SH-SY5Y (cell line): ENCODE results near the gene CHRNG.

Experiments
- GATA2 ChIP-seq: IDR thresholded peaks from 2 replicates; pipeline ENCODE4 v1.6.1; 2011; ENCODE audit warnings: mild to moderate bottlenecking, low read depth, low read length
- GATA3 ChIP-seq: IDR thresholded peaks from 2 replicates; pipeline ENCODE4 v1.6.1; 2011; ENCODE audit warnings: low read depth, mild to moderate bottlenecking, low read length, moderate library complexity

Gene CHRNG

DNA sequence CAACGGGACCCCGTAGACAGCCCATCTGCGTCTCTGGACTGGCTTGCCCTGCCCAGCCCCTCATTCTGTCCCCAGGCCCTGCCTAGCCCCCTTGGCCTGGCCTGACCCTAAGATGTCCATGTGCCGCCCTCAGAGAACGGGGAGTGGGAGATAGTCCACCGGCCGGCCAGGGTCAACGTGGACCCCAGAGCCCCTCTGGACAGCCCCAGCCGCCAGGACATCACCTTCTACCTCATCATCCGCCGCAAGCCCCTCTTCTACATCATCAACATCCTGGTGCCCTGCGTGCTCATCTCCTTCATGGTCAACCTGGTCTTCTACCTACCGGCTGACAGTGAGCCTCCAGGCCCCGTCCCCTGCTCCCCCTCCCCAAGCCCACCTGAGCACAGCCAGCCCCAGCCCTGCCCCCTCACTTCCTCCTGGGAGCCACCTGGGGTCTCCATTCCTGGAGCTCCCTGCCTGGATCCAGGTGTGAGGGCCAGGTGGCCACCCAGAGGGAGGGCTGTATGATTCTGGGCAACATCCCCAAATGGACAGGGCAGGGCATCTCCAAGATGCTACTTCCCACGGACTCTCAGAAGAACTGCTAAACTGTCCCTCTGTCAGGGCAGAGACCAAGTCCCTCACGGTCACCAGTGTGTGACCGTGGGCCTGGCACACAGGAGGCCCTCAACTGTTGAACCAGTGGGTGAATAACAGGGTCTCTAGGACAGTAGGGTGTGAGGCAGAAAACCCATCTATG, 9.5 kb upstream of the CHRNG start:
- TF ChIP-seq GATA2 (no peak), GATA3 (no peak)

- TF ChIP-seq GATA3: no peak
- TF ChIP-seq GATA2: no peak
Observed at GRCh38 chr2:232530626-232531260, 8.7 kb upstream of the CHRNG start.

DNA sequence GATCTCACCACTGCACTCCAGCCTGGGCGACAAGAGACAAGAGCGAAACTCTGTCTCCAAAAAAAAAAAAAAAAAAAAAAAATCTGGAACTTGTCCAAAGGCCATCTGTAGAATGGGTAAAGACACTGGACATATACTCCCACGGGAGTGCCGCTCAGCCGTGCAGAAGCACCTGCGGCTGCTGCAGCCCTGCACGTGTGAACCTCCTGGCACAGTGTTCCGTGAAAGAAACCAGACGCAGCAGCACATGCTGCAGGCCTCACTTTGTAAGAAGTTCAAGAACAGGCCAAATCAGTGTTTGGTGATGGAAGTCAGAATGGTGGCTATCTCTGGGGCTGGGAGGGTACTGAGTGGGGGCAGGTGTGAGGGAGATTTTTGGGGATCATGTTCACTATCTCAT, 7.1 kb upstream of the CHRNG start:
- TF ChIP-seq GATA2: no peak
- TF ChIP-seq GATA3: no peak

- TF ChIP-seq GATA3: no peak
- TF ChIP-seq GATA2: no peak
Observed at GRCh38 chr2:232533944-232534710, 5.4 kb upstream of the CHRNG start.

- no peak for TF ChIP-seq GATA3
- no peak for TF ChIP-seq GATA2
Observed at GRCh38 chr2:232534940-232535651, 4.4 kb upstream of the CHRNG start.

DNA sequence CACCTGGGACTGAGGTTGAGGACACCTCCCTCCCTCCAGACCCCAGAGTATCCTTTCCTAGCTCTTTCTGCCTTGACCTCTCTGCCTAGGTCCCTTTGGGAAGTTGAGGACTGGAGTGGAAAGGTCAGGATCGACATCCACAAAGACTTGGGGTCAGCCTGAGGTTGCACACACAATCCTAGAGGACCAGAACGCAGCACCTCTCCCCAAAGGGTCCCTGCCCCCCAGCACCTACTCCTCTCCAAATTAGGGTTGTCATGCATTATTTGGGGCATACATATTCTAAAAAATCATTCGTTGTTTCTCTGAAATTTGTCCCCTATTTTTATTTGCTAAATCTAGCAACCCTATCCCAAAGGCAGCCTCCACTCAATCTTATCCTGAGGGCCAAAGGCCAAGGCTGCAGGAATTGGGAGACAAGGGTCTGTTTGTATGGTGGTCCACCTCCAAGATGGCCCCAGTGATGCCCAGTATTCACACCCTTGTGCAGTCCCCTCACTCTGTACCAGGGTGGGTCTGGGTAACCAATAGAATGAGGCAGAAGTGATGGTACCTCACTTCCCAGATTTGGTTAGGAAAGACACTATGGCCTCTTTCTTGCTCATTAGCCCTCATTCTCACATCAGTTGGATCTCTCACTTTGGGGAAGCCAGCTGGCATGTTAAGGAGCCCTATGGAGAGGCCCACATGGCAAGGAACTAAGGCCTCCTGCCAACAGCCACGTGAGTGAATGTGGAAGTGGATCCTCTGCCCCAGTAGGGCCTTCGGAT, 3.5 kb upstream of the CHRNG start:
- TF ChIP-seq GATA3 (no peak), GATA2 (no peak)

- TF ChIP-seq GATA3 (no peak), GATA2 (no peak)
Observed at GRCh38 chr2:232537079-232537478, 2.4 kb upstream of the CHRNG start.

- TF ChIP-seq GATA3 (no peak), GATA2 (no peak)
Observed at GRCh38 chr2:232537499-232537898, 2.0 kb upstream of the CHRNG start.

DNA sequence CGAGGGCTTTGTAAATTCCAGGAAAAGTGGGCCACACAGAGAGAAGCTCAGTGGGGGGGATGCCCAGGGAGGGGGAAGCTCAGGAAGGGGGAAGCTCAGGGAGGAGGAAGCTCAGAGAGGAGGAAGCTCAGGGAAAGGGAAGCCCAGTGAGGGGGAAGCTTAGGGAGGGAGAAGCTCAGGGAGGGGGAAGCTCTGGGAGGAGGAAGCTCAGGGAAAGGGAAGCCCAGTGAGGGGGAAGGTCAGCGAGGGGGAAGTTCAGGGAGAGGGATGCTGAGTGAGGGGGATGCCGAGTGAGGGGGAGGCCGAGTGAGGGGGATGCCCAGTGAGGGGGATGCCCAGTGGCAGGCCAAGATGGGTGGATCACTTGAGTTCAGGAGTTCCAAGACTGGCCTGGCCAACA, 821 bp upstream of the CHRNG start:
- TF ChIP-seq GATA2 (no peak), GATA3 (no peak)

DNA sequence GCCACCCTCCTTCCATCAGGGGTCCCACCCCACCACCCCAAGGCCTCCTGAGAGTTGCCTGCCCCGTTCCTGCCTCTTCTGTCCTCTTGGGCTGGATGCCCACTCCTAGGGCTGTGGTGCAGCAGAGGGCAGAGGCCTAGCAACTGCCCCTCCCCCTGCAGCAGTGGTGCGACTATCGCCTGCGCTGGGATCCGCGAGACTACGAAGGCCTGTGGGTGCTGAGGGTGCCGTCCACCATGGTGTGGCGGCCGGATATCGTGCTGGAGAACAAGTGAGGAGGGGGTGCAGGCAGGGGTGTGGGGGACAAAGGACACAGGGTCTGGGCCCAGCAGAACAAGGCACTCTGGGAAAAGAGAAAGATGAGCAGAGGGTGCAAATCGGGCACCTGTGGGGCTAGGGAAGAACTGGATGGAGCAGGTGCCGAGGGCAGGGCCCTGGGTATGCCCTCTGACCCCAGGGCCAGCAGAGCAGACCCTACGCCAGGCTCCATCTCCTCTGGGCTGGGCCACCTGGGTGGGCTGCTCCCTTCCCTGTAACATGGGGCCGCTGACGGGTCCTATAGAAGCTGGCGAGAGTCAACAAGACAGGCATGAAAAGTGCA, 1.0 kb downstream of the CHRNG start:
- no peak for TF ChIP-seq GATA3

- TF ChIP-seq GATA2 (no peak), GATA3 (no peak)
Observed at GRCh38 chr2:232541195-232541960, 1.9 kb downstream of the CHRNG start.

DNA sequence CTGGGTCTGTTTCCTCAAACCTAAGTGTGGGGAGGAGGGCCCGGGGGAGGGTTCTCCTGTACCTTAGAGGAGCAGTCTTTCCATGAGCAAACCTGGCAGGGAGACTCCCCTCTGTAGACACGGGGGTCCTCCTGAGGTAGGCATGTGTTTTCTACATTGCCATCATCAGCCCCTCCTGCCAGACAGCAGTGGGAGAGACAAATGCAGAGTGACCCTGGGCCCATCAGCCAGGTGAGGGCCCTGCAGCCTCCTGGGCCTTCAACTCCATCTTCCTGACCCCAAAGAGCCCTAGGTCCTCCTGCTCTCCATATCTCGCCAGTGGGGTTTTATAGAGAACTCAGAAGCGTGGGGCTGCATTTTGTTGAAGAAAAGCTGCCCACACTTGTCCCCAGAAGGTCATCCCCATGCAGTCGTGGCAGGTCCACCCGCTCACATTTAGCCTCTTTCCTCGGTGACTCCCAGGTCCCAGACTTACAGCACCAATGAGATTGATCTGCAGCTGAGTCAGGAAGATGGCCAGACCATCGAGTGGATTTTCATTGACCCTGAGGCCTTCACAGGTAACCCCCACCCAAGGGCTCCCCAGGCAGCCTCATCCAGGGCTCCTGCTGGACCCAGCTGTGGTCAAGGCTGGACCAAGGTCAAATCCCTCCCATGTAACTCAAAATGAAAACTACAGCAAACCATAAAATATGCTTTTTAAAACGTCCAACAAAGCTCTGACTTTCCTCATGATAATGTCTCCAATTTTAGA, 2.6 kb downstream of the CHRNG start:
- TF ChIP-seq GATA3 (no peak), GATA2 (no peak)
